GM19452 (cell line): ENCODE measurements around the gene PSTK.
A peak's percentile ranks its signal among the peaks of the same experiment; 100 is the strongest.

Experiments
- ATAC-seq: cut with Tn5 transposase; IDR thresholded peaks from one replicate; pipeline ENCODE4 v1.9.1; 2021; ENCODE audit not compliant: unreplicated experiment

The PSTK gene, protein sequence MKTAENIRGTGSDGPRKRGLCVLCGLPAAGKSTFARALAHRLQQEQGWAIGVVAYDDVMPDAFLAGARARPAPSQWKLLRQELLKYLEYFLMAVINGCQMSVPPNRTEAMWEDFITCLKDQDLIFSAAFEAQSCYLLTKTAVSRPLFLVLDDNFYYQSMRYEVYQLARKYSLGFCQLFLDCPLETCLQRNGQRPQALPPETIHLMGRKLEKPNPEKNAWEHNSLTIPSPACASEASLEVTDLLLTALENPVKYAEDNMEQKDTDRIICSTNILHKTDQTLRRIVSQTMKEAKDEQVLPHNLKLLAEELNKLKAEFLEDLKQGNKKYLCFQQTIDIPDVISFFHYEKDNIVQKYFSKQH

DNA sequence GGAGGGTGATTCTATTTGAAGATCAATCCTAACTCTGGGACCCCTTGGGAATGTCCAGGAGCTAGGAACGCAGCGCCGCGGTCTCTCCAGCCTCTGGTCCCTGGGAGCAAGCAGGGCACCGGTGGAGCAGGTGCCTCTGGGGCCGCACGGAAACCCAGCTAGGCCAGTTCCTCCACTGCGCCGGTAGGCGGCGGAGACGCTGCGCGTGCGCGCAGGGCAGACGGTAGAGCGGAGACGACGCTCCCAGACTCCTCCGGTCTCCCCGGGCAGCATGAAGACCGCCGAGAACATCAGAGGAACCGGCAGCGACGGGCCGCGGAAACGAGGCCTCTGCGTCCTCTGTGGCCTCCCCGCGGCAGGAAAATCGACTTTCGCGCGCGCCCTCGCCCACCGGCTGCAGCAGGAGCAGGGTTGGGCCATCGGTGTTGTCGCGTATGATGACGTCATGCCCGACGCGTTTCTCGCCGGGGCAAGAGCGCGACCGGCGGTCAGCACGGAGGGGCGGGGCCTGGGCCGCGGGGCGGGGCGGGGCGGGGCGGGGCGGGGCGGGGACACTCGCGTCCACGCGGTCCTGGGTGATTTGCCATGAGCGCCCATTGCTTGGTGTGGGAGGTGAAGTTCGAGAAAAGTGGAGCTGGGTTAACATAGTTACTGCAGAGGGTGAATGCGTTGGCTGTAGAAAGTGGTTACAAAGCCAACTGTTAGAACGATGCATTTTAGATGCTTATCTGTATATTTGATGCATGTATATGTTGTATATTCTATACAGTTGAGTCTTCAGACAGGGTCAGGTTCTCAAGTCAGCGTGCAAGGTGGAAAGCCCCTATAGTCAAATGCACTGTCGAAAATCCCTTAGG is at the start of gene PSTK:
Gene PSTK (plus strand): TSS at position 193 of the 857 bp plus-strand sequence. CDS start 79 bp downstream, at position 272.
- ATAC-seq, result peak; percentile 98

DNA sequence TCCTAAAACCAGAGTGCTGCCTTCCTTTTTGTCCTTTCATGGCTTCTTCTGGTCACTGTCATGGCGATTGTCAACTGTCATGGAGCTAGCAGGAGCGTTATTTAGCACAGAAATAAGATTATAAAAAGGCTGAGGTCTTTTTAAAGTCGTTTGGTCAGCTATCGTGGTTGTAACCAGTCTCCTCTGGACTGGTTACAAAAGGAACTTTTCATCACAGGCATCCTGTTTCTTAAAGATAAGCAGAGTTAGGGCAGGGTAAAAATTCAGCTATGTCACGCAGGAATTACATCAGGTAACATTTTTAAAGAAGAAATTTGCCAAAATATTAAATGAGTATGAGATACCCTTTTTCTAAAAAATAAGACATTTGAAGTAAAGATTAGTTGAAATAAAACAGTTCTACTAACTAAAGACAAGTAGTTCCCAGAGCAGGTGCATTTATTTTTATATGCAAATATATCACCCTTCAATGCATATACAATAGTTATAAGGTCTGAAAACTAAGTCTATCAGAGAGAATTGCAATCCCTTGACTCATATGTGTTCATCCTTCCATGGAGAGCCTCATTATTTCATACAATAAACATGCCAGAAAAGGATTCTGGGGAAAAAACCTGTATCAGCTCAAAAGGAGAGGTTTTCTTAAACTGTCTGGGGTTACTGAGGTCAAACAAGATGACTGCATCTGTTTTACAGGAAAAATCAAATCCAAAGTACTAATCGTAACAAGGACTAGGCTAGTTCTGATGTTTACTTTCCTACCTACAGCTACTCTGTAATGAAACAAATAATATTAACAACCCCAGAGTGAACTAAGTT is 48.9 kb upstream of the PSTK start:
- no peak for ATAC-seq

DNA sequence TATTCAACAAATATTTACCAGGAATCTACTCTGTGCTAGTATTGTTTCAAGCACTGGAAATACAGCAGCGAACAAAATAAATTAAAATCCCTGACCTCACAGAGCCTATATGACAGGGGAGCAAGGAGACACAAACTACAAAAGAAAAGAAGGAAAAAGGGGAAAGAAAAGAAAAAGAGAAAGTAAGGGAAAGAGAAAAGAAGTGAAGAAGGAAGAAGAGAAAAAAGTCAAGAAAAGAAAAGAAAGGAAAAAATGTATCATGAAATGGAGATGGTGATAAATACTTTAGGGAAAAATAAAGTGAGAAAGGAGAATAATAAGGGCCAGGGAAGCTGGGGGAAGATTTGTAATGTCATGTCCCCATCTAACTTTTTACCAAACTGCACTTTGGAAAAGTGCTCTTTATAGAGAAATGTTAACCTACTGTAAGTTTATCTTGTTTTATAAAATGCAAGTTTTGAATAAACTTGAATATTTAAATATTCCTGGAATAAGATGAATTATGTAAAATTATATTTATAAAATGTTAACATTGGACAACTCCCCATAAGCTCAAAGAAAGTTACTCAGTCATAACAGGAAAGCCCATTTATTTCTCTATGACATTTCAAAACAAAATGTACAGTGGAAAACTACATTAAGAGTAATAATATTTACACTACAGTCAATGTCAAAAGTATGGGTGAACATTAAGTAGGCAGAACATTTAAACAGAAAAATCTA is 40.9 kb upstream of the PSTK start:
- ATAC-seq, result no peak

DNA sequence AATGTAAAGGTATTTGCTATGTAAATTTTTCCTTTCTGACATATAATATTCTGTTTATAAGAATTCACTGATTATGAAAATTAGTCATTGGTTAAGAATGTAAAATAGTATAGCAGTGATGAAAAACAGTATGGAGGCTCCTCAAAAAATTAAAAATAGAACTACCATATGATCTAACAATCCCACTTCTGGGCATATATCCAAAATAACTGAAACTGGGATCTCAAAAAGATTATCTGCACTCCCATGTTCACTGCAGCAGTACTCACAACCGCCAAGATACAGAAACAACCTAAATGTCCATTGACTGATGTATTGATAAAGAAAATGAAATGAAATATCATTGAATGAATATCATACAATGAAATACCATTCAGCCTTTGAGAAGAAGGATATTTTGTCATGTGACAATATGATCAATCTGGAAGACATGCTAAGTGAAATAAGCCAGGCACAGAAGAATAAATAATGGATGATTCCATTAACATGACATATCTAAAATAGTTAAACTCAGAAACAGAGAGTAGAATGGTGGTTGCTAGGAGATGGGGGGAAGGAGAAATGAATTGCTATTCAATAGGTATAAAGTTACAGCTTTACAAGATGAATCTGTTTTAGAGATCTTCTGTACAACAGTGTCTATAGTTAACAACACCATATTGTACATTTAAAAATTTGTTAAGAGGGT is 40.2 kb upstream of the PSTK start:
- no peak for ATAC-seq

DNA sequence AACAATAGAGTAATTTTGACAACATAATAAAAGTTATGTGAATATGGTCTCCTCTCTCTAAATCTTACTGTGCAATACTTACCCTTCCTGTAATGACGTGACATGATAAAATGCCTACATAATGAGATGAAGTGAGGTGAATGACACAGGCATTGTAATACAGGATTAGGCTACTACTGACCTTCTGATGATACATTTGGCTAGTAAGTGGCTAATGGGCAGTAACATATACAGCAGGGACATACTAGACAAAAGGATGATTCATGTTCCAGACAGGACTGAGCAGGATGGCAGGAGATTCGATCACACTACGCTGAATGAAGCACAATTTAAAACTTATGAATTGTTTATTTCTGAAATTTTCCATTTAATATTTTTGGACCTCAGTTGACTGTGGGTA is 30.9 kb upstream of the PSTK start:
- ATAC-seq, result no peak

DNA sequence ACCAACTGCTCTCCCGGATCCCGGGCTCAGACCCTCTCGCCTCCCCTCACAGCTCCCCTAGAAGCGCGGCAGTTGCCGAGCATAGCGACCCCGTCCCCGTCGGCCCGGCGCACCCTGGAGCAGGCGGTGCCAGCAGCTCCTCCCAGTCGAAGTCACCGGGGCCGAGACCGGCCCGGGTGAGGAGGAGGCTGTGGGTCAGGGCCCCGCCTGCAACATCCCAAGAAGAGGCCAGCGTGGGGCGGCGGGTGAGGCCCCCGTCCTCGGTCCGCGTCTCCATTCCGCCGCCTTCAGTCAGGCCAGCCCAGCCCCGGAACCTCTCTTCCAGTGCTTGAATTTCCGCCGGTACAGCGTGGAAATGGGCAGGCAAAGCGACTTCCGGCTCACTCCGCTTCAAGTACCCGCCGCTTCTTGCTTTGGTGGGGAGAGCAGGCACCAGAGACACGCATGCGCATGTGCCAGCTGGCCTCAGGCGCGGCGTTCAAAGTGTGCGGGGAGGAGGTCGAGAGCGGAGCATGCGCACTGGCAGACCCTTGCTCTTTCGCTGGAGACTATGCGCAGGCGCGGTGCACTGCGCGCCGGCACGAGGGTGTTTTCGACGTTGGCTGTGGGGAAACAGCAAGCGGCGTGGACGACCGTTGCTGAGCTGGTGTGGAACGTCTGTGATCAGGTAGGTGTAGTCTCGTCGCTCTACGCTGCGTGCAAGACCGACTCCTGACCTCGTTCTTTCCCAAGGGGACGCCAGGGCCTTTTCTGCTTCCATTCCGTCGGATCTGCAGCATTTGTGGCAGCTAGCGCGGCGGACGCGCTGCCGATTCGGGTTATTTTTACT is 26.1 kb upstream of the PSTK start, which contains the start of gene C10orf88:
Gene C10orf88 (minus strand): TSS at position 326 of the 829 bp plus-strand sequence. CDS start 49 bp downstream, at position 277.
- ATAC-seq, result peak; percentile 97

DNA sequence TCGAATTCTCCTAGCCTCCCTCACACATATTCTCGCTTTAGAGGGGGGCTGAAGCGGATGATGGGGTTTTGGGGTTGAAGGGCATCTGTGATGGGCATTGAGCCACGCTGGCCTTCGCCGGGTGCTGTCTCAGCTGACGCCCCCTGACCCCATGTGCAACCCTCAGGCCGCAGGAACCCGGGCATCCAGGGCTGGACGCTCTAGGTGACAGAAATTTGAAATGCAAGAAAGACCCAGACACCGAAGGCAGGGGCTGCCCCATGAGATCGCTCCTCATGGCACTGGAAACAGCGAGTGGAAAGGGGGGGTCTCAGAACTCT is 25.5 kb upstream of the PSTK start:
- no peak for ATAC-seq

DNA sequence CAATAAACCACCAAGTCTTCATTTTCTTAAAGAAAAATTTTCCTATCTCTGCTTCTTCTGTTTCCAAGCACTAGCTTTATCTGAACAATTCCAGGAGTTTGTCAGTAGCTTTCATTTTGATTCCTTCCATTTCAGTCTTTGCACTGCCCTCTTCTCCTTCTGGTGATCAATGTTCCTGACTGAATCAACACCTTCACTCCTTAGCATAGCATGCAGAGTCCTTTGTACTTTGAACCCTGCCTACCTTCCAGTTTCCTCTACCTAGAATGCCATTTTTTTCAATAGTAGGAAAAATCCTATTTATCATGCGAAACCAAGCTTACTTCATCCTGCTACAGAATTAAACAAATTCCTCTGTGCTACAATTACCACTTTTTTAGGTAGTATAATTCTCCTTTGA is 24.3 kb upstream of the PSTK start:
- ATAC-seq, result no peak

DNA sequence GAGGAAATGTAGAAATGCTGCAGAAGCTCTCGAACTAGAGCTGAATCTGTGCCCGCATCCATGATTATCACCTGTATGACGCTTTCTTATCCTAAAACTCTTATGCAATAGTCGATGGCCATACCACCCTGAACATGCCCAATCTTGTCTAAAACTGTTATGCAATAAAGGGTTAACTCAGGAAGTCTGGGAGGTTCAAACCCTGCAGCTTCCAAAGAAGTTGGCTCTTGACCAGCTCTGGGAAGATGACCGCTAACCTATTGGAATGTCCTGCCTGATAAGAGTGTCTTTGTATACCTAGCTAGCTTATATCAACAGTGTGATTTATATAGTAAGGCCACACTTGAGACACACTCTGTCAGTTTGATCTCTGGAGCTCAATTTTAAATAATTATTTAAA is 22.7 kb upstream of the PSTK start:
- no peak for ATAC-seq

DNA sequence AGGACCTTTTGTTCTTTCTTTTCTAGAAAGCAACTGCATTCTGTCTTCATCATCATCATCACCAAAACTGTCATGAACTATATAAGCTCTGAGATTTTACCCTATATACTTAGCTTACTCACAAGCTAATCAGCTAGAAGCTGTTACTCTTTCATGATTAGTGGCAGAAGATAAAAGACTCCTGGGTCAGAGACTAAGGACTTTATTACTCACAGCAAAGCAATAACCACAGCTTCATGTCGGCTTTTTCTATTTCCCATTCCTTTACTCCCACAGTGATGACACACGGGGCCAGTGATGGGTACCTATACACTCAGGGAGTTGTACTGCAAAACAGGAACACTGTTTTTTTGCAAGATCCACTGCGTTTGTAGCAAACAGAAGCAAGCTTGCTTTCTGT is 17.8 kb upstream of the PSTK start:
- ATAC-seq, result no peak

DNA sequence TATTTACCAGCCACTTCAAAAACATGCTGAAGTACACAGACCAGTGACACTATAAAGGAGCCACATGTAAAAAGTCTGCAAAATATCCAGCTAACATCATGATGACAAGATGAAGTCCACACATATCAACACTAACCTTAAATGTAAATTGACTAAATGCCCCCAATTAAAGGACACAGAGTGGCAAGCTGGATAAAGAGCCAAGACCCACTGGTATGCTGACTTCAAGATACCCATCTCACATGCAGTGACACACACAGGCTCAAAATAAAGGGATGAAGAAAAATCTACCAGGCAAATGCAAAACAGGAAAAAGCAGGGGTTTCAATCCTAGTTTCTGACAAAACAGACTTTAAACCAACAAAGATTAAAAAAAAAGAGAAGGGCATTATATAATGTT is 13.3 kb upstream of the PSTK start:
- ATAC-seq, result no peak

DNA sequence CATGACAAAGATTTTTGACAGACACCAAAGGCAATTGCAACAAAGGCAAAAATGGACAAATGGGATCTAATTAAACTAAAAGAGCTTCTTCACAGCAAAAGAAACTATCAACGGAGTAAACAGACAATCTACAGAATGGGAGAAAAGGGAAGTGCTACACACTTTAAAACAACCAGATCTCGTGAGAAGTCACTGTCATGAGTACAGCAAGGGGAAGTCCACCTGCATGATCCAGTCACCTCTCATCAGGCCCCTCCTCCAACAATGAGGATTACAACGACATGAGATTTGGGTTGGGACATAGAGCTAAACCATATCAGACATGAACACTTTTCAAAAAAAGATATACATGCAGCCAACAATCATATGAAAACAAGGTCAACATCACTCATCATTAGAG is 11.5 kb upstream of the PSTK start:
- ATAC-seq, result no peak

DNA sequence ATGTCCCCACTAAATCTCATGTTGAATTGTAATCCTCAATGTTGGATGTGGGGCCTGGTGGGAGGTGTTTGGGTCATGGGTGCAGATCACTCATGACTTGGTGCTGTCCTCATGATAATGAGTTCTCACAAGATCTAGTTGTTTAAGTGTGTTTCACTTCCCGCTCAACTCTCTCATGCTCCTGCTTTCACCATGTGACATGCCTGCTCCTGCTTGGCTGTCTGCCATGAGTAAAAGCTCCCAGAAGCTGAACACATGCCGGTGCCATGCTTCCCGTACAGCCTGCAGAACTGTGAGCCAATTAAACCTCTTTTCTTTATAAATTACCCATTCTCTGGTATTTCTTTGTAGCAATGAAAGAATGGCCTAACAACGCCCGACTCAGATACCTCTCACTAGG is 6.2 kb upstream of the PSTK start:
- ATAC-seq, result no peak

DNA sequence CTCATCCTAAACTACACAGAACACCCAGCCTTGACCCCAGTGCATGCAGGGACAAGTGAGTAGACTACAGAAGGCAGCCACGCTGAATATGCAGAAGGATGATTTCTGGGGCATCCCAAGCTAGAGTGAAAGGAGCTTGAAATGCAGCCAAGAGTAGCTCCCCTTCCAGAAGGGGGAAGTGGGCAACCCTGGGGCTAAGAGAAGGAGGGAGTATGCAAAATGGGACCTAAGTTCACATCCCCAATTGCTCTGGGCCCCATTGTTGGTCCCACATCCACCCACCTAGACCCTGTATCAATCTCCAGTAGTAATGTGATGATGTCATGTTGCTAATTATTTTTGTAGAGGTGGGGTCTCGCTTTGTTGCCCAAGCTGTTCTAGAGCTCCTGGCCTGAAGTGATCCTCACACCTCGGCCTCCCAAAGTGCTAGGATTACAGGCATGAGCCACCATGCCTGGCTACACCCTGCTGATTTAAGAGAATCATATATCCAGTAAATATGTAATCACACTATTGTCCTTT is 5.6 kb upstream of the PSTK start:
- no peak for ATAC-seq

DNA sequence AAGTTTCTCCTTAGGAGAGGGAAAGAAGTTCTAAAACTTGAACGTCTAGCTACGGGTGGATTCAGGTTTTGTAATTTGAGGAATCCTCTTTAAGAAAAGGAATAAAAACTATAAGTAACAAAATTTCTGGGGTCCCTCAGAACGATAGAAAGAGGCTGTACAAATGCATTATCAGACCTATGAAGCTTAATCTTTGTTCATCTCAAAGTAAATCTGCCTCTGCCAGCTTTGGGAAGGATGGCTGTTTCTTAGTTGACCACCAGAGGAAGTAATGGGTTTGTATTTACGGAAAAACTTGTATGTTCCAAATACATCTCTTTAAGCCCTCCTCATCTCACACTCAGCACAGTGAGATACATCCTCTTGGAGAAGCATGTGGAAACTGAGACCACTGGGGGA is 864 bp downstream of the PSTK start:
- ATAC-seq, result no peak

DNA sequence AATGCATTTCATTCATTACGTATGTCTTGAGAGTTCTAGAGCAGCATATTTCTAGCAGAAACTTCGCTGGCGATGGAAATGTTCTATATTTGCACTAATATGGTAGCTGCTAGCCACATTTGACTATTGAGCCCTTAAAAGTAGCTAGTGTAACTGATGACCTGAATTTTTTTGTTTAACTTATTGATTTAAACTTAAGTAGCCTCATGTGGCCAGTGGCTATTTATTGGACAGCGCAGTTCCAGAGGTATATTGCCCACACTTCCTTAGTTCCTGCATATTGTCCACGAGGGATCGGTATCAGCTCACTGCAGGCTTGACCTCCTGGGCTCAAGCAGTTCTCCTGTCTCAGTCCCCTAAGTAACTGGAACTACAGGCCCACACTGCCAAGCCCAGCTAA is 3.7 kb downstream of the PSTK start:
- ATAC-seq, result no peak

DNA sequence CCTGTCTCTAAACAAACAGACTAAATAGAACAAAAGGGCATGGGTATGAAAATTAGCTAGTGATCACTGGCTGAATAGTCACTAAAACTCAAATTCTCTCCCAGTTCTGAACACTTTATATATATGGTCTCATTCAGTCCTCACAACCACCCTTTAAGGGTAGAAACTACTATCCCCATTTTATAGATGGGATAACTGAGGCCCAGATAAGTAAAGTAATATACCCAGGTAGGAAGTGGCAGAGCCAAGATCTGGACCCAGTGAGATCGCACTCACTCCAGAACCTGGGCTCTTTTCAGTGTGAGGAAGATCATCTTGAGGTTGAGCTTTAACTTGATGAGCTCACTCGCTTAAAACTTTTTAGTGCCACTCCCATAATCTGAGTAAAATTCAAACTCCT is 4.5 kb downstream of the PSTK start:
- no peak for ATAC-seq

DNA sequence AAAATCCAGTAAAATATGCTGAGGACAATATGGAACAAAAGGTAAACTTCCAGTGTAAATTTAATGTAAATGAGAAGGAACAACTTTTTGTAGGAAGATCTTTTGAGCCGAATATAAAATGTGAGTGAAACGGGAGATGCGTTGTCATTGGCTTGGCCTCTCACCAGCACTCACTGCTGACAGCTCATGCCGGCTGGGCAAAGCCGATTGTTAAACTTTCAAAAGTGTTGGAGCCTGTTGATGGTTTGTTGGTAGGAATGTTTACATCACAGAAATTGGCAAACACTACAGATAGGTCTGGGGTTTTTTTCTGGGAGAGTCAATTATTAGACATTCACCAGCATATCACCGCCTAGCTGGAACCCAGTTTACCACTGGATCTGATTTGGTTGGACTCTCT is 6.1 kb downstream of the PSTK start:
- no peak for ATAC-seq

DNA sequence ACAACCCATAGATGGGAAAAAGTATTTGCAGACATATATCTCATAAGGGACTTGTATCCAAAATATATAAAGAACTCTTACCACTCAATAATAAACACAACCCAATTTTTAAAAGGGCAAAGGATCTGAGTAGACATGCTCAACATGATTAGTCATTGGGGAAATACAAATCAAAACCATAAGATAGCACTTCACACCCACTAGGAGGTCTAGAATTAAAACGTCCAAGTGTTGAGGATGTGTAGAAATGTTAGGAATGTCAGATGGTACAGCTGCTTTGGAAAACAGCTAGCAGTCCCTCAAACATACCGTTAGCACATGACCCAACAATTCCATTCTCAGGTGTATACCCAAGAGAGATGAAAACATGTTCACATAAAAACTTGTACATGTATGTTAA is 8.3 kb downstream of the PSTK start:
- no peak for ATAC-seq
